HG02981 (cell line): ENCODE measurements around the gene MAB21L2.

Experiments used
- ATAC-seq: cut with Tn5 transposase; IDR thresholded peaks from one replicate; pipeline ENCODE4 v1.9.1; 2021; ENCODE audit warnings: mild to moderate bottlenecking, moderate library complexity; ENCODE audit not compliant: unreplicated experiment

The MAB21L2 gene

DNA sequence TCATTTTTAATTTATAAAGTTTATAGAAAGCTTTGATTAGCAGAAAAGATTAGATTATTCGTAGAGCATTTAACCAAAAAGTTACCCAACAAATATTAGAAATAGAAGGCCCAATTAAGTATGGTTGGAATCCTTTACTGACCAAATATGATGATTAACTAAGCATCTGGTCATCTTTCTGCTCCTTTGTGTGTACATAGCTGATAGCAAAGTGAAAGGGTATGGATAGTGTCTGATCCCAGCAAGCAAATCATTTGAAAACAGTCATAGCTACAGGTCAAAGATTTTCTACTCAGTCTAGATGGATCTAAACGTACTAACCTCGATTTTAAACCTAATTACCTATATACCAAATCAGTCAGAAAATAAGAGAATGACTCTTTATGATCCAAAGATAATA is 7.3 kb upstream of the MAB21L2 start:
- no peak for ATAC-seq

DNA sequence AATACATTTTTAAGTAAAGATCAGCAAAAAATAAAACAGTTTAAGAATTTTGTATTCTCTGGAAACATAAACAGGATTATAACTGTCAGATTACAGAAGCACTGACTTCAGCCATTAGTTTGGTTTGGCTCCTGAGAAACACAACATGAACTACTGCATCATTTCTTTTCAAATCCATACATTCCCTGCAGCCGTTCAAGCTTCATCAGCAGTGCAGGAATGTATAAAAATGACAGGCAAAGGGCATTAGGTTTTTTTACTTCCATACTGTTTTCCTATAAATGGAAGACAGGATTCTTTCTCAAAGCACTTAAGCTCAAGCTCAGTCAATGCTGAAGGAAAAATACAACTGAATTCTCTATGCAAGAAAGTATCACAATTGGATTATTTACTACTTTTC is 4.2 kb upstream of the MAB21L2 start:
- no peak for ATAC-seq

DNA sequence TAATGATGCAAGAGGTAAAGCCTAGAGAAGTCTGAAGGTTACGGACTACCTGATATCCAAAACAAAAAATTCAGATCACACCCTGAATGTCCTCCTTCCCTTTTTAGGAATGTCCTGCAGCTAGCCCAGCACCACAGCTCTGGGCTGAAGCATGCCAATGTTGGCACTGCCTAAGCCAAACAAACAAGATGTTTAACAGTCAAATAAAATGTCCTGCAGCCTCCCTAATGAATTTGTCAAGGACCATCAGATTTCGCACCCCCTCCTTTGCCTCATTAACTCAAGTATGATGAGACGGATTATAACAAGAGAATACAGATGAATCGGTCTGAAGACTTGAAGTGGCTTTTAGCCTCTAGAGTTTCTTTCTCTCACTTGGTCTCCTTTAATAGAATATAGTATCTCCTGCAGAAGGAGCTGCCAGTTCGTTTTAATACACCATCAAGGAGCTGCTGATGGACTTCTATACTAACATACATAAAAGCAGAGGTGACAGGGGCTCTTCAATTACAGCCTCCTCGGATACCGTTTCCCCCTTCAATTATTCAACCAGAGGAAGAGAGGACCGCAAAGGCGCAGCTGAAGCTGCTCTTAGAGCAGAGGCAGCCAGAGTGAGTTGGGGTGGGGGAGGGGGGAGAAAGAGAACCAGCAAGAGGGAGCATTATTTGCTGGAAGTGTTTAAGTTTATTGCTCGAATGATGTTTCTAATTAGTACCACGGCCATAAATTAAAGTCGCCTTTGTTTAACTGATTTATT is 3.0 kb upstream of the MAB21L2 start:
- ATAC-seq, result no peak

DNA sequence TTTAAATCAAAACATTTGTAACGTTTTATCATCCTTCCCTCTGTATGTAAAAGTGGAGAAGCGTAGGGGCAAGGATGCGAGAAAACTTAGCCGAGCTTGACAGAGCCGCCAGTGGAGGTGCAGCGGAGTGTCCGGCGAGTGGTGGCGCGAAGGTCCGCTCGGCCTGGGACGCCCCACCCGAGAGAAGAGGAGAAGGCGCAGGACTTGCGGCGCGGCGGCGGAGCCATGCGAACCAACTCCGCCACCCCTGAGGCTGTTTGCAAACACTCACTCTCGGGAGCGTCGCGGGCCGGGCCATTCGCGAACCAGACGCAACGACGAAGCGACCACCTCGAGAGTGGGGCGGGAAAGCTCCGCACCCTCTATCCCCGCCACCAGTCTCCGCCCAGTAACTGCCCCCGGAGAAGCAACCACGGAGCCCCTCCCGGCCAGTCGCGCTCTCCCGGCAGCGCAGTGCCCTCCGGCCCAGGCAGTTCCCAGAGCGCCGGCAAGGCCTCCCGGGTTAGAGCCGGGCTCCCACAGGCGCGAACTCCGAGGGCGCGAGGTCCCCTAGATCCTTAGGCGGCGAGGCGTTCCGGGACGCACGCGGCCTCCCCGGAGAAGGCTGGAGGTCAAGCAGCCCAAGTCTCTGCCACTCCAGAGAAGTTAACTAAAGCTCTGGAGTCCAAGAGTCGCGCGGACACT is 2.3 kb upstream of the MAB21L2 start:
- ATAC-seq, result no peak

DNA sequence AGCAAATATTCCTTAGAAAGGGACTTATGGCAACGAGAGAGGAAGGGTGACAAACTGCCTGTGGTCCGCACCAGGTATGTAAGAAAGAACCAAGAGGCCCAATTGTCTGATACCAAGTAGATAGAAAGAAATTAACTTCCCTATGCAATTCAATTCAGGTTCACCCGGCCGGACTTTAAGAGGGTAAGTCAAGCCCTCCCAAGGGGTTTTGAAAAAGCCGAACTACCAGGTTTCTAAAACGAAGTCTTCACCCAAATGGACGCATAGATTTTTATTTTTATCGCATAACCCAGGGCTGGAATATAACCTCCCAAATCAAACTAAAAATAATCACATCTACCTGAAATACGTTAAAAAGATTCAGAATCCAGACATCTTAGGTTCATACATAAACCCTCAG is 1.6 kb upstream of the MAB21L2 start:
- ATAC-seq, result no peak

DNA sequence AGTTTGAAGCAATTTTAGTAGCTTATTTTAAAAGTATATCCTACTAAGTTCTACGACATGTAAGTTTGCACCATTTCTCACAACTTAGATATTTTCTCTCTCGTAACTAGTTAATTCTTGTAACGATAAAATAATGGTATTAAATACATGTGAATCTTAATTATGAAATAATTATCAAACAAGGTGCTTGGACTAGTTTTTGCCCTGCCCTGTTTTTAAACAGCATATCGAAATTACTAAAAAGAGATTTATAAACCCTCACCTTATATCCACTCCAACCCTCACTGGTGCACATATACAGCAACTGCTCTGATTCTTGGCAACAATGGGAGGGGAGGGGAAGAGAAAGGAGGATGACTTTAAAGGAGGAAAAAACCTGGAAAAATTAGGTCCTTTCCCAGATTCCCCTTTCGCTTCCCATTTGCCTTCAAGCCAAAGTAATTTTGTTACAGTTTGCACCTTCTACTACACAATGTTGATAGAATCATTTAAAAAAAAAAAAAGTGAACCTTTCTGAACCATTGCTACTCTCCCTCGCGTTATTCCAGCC is 820 bp upstream of the MAB21L2 start:
- ATAC-seq, result no peak

DNA sequence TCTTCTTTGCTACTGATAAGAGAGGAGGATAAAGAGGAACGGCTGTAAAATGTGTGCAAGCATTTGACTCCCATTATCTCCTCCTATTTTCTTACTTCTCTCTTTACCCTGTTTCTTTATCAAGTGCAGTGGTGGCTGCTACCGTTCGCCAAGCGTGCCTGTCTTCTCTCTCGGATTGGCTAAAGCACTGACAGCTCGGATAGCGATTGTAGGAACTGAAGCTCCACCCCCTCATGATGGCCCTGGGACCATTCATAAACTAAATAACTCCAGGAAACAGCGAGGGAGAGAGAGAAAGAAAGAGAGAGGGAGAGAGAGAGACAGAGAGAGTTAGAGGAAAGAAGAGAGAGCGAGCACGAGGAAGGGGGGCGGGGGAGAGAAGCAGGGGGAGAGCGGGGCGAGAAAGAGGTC is 305 bp upstream of the MAB21L2 start:
- no peak for ATAC-seq

DNA sequence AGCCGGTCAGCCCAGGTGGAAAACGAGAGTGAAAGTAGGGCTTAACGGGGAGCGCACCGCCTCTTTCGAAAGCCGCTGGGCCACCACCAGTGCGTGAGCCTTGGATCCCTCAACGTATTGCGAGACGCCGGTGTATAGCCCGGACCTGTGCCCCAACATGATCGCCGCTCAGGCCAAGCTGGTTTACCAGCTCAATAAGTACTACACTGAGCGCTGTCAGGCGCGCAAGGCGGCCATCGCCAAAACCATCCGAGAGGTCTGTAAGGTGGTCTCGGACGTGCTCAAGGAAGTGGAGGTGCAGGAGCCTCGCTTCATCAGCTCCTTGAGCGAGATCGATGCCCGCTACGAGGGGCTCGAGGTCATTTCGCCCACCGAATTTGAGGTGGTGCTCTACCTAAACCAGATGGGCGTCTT is 929 bp downstream of the MAB21L2 start:
- ATAC-seq, result no peak

DNA sequence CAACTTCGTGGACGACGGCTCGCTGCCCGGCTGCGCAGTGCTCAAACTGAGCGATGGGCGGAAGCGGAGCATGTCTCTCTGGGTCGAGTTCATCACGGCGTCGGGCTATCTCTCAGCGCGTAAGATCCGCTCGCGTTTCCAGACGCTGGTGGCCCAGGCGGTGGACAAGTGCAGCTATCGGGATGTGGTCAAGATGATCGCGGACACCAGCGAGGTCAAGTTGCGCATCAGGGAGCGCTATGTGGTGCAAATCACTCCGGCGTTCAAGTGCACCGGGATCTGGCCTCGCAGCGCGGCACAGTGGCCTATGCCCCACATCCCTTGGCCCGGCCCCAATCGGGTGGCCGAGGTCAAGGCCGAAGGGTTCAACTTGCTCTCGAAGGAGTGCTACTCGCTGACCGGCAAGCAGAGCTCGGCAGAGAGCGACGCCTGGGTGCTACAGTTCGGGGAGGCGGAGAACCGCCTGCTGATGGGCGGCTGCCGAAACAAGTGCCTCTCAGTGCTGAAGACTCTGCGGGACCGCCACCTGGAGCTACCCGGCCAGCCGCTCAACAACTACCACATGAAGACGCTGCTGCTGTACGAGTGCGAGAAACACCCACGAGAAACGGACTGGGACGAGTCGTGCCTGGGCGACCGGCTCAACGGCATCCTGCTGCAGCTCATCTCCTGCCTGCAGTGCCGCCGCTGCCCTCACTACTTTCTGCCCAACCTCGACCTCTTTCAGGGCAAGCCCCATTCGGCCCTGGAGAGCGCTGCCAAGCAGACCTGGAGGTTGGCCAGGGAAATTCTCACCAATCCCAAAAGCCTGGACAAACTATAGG is 1.5 kb downstream of the MAB21L2 start:
- no peak for ATAC-seq

DNA sequence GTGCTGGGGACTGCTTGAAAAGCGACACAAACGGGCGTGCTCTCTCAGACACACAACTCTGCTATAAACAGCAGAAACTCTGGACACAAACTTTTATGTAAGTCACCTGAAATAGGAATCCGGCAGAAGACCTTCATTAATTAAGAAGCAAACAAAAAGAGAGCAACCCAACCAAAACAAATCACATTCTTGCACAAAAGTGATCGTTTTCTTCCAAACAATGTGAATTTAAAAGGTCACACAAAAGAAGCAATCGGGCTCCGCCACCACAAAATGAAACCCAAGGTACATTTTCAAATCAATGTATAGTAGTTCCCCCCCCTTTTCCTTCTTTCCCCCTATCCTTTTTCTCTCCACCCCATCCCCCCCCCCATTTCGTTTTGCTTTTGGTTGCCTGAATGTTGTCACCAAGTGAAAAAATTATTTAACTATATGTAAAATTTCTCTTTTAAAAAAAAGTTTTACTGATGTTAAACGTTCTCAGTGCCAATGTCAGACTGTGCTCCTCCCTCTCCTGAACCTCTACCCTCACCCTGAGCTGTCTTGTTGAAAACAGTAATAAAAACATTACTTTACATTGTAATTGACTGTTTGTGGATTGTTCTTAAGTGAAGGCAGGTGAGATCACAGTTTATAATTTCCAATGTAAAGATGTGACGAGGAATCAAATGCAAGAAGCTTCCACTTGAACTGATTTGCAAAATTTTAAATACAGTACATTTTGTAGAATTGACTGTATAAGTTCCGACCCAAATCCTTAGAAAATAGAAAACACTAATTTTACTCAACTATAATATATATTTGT is 2.4 kb downstream of the MAB21L2 start:
- ATAC-seq, result no peak

DNA sequence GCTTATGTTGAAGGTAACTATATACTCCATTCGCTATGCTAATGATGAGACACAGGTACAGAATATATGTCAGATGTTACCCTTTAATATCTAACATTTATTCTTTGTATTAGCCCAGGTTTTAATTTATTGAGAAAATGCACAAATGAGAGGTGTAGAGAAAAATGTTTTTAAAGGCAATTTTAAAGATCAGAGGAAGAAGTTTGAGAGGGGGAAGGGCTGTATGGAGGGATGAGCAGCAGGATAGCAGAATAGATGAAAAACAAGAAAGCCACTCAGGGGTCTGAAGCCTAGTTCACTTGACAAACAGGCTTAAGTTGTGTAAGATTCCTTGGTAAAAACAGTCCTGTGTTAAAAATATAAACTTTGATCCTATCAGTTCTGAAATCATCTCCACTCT is 3.7 kb downstream of the MAB21L2 start:
- no peak for ATAC-seq

DNA sequence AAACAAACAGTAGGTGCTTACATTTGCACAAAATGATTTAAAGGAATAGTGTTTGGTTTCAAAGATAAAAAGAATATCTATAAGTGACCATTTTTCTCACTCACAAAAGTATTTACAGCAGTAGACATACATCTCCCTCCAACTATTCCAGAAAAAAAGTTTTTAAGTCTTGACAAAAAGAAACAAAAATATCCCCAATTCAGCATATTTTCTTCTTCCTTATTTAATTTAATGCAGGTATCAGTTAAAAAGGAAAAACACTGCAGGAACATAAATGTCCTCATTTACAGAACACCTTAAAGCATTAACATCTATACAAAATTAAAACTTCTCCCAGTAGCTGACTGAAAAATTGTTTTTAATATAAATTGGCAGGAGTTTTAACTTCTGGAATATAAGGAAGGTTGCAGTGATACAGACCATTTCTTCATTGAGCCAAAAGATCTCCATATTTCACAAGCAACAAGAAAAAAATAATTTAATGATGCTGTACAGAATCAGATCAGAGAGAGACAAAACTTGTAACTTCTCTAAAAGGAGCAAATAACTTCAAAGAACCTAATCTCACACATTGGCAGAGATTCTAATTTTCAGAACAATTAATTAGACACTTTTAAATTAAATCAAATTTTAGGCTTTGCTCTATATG is 4.3 kb downstream of the MAB21L2 start:
- no peak for ATAC-seq

DNA sequence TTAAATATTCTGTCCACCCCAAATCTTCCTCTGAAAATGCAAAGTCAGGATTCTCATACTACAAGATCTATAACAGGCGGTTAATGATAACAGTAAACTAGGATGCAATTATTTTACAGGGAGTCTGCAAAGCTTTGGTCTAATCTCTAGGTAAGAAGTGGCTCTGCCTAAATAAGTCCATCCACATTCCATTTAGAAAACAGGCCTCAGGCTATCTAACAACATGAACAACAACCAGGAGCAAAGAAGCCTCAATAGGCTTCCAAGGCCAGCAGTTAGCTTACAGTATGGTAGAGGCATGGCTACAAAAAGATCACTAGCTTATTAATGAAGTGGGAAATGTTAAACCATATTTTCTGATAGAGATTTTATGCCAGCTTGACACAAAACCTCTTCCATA is 6.4 kb downstream of the MAB21L2 start:
- no peak for ATAC-seq

DNA sequence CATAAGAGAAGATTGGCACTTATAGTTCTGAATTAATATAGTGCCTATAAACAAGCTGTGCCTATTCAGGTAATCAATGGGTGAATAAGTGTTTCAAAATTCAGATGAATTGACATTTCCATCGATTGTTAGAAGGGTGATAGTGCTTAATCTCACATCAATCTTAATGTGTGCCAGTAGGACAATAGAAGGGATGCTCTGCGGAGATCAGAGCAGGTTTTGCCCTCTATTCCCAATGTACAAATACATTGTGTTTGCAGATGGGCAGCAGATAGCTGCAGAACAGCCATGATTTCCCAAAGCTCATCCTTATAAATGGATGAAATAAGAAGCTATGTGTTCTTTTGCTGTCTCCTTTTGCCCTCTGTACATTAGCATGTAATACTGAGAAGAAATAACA is 7.2 kb downstream of the MAB21L2 start:
- ATAC-seq, result no peak

DNA sequence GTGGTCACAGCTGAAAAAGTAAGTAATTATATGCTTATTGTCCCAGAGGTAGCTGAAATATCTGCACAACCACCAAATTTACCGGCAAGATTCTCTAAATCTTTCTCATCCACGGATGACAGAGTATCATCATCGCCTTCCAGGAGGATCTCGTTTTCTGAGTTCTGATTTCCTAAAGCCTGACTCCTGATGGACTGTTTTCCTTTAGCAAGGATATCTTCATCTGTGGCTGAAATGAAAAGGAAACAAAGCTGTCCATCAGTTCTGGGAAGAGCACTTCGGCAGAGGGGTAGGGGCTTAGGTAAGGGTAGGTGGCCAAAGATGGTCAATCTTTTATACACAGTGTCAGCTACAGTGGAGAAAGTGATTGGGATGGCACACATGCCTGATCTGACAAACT is 8.7 kb downstream of the MAB21L2 start:
- no peak for ATAC-seq

DNA sequence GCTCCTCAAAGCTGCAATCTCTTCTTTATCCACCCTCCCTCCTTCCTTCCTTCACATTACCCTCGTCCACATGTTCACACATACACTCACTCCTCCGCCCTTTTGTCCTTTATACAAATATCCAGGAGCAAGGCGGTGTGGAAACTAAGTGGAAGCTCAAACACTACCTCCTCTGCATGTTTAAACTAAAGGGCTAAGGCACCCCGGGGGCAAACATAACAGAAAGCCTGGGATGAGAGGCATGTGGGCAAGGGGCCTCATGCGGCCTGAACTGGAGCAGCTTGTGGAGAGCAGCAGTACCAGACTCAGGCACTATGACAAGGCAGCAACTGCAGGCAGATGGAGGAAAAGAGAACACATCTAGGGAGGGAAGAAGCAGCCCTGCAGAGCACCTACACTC is 9.5 kb downstream of the MAB21L2 start:
- ATAC-seq, result no peak

DNA sequence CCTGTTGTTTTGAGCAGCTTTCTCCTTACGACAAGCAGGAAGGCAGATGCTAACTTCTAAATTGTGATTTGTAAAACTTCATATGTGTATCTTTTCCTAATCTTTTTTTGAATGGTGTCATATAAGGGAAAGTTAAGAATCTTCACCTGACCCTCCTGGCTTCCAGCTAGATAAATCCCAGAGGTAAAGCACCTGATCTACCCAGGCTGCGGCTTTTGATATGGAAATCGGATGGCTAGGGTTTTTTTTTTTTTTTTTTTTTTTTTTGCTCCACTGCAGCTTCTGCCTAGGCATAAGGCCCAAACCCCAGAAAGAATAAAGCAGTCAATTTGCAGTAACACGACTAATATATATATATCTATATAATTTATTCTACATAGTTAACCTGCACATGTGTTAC is 10.0 kb downstream of the MAB21L2 start:
- no peak for ATAC-seq

DNA sequence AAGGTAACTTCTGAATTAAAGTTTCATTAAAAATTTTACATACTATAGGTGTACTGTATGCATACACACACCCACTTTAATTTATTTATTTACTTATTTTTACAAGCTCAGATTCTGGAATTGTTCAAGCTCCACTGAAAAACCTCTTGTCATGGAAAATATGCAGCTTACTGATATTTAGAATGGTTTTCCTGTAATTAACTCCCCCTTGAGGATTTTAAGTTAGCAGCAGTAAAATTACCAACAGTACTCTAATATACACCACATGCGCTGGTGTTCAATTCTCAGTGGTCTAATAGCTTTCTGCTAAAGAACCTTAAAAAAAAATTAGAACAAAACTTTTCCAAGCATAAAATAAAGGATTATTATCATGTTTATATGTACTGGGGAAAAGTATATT is 12.0 kb downstream of the MAB21L2 start:
- ATAC-seq, result no peak

DNA sequence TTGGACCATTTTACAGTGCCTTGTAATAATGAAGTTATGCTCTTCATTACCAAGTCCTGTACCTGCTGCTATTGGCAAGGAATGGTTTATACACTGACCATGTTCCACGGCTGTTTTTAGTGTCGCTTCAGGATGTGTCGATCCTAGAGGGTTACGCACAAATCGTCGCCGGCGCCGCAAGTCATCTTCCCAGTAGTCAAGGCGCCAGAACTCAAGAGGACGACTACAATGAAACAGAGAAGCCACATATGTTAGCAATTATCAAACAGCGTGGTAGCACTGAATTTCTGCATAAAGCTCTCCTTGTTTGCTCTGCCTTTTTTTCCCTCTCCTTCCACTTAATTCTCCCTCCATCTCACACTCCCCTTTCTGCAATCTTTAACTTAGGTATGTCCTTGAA is 17.0 kb downstream of the MAB21L2 start:
- ATAC-seq, result no peak

DNA sequence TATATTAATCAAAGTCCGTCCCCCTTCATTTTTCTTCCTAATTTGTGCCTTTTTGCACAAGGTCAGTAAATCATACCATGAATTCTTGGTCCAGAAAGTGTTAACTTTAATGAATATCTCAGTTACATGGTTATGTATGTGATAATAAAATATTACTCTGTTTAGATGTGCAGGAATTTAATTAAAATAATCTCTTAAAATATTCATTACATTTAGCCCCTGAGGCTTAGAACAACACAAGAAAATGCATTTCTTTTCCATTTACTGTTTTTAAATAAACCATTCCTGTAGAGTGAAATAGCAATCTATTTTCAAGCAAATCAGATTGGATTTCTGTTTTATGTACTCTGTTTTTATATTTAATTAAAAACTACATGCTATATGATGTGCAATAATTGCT is 17.6 kb downstream of the MAB21L2 start:
- no peak for ATAC-seq
